Neural progenitor cell (in vitro differentiated cells): Measurements from ENCODE around the gene OR6B2.

Experiments used
- EZH2 ChIP-seq: fragments of 200-600 bp; sonication (generic); IDR thresholded peaks from 2 replicates; pipeline ENCODE4 v1.6.1; 2017; ENCODE audit warnings: antibody characterized with exemption, mild to moderate bottlenecking, moderate library complexity
- TF ChIP-seq, protein P1 (sequence below): fragments of 200-600 bp; sonication (generic); IDR thresholded peaks from 2 replicates; pipeline ENCODE4 v1.5.1; 2017; ENCODE audit warnings: antibody characterized with exemption, mild to moderate bottlenecking

DNA sequence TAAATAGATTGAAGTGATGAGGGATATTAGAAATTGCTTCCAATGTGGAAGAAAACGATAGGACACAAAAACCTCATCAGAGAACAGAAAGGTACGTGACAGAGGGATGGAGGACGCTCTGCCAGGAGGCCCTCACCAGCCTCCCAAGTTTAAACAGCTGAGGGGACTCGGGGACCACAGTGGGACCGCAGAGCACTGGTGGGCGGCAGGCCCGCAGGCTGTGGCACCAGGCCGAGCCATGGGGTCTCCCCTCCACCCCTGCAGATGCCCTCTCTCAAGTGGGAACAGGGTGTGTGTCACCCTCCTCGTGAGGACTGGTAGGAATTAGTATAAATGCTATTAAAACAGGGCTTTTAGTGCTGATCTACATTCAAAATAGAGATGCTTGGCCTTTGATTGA is 15.9 kb downstream of the OR6B2 start:
- TF ChIP-seq, protein P1, sequence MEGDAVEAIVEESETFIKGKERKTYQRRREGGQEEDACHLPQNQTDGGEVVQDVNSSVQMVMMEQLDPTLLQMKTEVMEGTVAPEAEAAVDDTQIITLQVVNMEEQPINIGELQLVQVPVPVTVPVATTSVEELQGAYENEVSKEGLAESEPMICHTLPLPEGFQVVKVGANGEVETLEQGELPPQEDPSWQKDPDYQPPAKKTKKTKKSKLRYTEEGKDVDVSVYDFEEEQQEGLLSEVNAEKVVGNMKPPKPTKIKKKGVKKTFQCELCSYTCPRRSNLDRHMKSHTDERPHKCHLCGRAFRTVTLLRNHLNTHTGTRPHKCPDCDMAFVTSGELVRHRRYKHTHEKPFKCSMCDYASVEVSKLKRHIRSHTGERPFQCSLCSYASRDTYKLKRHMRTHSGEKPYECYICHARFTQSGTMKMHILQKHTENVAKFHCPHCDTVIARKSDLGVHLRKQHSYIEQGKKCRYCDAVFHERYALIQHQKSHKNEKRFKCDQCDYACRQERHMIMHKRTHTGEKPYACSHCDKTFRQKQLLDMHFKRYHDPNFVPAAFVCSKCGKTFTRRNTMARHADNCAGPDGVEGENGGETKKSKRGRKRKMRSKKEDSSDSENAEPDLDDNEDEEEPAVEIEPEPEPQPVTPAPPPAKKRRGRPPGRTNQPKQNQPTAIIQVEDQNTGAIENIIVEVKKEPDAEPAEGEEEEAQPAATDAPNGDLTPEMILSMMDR, result no peak
- TF ChIP-seq EZH2, result no peak
